ENCODE data around the gene SLIT3.

Gene SLIT3

GRCh38 chr5:168990679-168991078 is 310.3 kb downstream of the SLIT3 start:
- TF ChIP-seq, protein P1, sequence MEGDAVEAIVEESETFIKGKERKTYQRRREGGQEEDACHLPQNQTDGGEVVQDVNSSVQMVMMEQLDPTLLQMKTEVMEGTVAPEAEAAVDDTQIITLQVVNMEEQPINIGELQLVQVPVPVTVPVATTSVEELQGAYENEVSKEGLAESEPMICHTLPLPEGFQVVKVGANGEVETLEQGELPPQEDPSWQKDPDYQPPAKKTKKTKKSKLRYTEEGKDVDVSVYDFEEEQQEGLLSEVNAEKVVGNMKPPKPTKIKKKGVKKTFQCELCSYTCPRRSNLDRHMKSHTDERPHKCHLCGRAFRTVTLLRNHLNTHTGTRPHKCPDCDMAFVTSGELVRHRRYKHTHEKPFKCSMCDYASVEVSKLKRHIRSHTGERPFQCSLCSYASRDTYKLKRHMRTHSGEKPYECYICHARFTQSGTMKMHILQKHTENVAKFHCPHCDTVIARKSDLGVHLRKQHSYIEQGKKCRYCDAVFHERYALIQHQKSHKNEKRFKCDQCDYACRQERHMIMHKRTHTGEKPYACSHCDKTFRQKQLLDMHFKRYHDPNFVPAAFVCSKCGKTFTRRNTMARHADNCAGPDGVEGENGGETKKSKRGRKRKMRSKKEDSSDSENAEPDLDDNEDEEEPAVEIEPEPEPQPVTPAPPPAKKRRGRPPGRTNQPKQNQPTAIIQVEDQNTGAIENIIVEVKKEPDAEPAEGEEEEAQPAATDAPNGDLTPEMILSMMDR (conservative IDR thresholded peaks at IDR 0.05; ENCODE audit: low read depth, low read length), result no peak
- no peak overlapping the region for H3K4me3 ChIP-seq (ENCODE audit: low read length)
- DNase-seq (ENCODE audit: low read depth), result no peak

DNA sequence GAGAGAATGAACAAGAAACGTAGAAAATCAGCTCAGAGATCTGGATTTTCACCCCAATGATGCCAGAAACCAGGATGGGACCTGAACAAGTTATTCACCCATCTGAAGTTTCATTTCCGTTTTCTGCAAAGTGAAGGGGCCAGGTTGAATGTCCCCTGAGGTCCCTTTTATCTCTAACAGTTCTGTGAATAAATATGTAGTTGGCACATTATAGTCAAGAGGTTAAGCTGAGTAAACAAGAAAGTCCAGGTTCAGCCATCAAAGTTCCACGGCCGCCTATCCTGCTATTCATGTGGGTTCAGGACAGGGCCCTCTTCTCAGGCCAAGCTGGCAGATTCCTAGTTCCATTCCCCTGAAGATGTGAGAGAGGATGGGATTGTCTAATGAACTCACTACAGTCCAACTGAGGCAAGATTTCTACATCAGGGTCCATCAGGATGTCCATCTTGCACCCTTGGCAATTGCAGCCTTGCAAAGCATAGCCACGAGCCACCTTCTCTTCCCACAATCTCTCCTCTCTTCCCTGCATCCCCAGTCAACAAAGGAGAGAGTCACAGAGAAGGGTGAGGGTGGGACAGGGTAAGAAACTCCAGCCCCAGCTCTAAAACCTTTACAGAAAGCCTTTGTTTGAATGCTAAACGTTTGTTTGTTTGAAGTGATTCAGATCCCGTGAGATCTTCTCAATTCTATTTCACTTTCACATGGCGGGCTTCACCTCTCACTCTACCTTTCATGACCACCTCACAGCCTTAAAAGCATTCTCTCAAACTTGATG is 311.0 kb downstream of the SLIT3 start:
- H3K4me3 ChIP-seq (ENCODE audit: low read length), result no peak overlapping the region
- no peak for DNase-seq (ENCODE audit: low read depth)
- TF ChIP-seq, protein P1 (conservative IDR thresholded peaks at IDR 0.05; ENCODE audit: low read depth, low read length), result no peak

GRCh38 chr5:168988699-168989098 is 312.2 kb downstream of the SLIT3 start:
- TF ChIP-seq, protein P1 (conservative IDR thresholded peaks at IDR 0.05; ENCODE audit: low read depth, low read length), result no peak

DNA sequence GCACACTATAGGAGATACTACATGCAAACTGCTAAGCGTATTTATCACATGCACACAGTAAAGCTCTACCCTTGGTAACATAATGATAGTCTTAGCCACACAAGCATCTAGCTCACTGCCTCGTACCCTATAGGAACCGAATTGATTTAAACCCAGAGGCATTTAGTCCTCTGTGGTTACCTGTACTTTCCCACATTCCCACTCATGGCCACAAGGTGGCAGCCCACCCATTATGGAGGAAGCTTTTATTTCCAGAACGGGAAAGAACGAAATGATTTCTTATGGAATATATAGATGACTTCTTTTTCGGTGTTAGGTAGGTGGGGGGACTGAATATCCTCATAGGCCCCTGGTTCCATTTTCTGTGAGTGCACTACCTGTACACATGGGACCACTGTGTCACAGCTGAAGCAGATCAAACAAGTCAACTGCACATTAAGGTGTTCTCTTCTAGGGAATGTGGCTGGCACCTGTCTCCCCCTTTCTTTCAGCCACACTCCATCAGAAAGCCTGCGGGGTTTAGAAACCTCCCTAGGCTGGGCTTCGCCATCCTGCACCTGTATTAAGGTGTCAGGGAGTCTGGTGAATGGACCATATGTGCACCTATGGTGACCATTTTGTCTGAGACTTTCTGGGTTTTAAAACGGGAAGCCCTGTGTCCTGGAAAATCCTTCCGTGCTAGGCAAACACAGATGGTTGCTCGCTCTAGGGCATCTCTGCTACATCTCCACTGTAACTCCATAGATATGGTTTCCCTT is 313.2 kb downstream of the SLIT3 start:
- no peak for DNase-seq (ENCODE audit: low read depth)
- TF ChIP-seq, protein P1 (conservative IDR thresholded peaks at IDR 0.05; ENCODE audit: low read depth, low read length), result peak; percentile 88
- H3K4me3 ChIP-seq (ENCODE audit: low read length), result no peak overlapping the region

More at GRCh38 chr5:168988699-168989098, 312.2 kb downstream of the SLIT3 start:
- no peak overlapping the region for H3K4me3 ChIP-seq (ENCODE audit: low read length)
- no peak for DNase-seq (ENCODE audit: low read depth)

DNA sequence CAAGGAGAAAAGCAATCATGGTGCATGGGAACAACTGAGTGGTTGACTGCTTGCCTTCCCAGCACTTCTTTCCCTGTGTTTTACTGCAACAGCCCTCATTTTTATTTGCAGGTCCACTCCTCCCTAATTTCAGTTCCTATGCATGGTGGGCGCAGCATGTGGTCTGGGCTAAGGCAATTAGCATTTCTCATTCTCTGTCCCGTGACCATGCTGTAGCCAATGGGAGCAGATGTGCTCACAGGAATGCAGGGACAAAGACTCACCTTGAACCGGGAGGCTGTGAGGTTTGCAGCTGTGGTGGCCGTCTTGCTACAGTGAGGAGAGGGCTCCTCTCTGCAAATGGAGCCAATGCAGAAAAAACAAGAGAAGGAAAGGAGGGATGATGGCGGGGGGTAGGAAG is 315.5 kb downstream of the SLIT3 start:
- no peak for DNase-seq (ENCODE audit: low read depth)
- no peak overlapping the region for H3K4me3 ChIP-seq (ENCODE audit: low read length)
- TF ChIP-seq, protein P1 (conservative IDR thresholded peaks at IDR 0.05; ENCODE audit: low read depth, low read length), result no peak

DNA sequence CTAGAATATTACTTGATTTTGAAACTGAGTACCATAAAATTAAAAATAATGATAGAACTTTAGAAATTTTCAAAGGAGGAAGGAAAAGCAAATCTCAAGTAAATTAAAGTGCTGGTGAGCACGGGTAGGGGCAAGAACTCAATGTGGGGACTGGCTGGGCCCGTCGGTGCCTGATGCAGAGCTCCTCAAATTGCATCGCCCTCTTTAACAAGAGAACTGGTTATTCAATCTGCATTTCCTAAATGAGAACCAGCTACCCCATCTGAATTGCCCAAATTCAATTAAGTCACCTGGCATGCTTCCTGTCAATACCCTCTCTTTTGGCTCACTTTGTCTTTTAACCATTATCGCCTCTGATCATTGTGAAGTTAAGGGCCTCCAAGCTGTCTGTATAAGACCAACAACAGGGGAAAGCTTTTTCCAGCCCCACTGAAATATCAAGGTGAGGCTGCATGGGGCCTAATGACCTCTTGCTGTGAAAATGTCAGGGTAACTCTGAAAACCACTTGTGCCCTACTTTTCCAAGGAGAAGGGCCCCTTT is 316.7 kb downstream of the SLIT3 start:
- no peak overlapping the region for H3K4me3 ChIP-seq (ENCODE audit: low read length)
- no peak for DNase-seq (ENCODE audit: low read depth)
- TF ChIP-seq, protein P1 (conservative IDR thresholded peaks at IDR 0.05; ENCODE audit: low read depth, low read length), result no peak

Measured in retinal pigment epithelial cell (primary cell).